ENCODE results near the gene WRNIP1. TPM values are rescaled to one million over a fixed set of nuclear protein-coding genes. Genes with fewer than 3 reads are reported as not detected.
A peak's percentile ranks its signal among the peaks of the same experiment; 100 is the strongest.

The WRNIP1 gene
- total and polyA plus RNA-seq, 2 of the 13 experiments (the other 11 are each of a cell fraction or from before 2014, with no cell fraction given): 77.7 to 90.3 TPM

DNA sequence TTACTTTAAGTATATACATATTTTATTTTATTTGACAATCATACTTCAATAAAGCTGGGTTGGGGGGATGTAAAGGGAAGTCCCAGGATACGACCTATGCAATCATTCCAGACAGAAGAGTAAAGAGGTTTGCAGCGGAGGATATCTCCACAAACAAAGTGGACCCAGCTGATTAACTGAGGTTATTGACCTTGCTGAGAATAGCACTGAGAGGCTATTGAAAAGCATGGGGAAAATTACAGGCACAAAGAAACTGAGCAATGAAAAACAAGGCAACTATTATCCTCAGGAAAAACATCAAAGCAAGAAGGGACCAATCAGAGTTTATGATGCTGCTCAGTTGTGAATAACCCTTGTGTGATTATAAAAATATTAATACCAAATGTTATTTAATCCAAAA is 43.8 kb downstream of the WRNIP1 start (continued):
- TF ChIP-seq EHMT2 (IDR thresholded peaks at IDR 0.05; ENCODE audit: borderline replicate concordance, low read depth, low read length) (no peak), ZFP41 (CRISPR knock-in tag; IDR thresholded peaks at IDR 0.05; ENCODE audit: borderline replicate concordance) (no peak), ZNF263 (CRISPR knock-in tag; IDR thresholded peaks at IDR 0.05) (no peak), ZNF17 (CRISPR knock-in tag; IDR thresholded peaks at IDR 0.05) (no peak), ZNF790 (CRISPR knock-in tag; IDR thresholded peaks at IDR 0.05; ENCODE audit: borderline replicate concordance) (no peak), NONO (IDR thresholded peaks at IDR 0.05) (no peak), NONO (CRISPR knock-in tag; conservative IDR thresholded peaks at IDR 0.05) (no peak), ZNF567 (CRISPR knock-in tag; IDR thresholded peaks at IDR 0.05; ENCODE audit: borderline replicate concordance) (no peak), ZMYM2 (CRISPR knock-in tag; IDR thresholded peaks at IDR 0.05) (no peak), SCMH1 (CRISPR knock-in tag; IDR thresholded peaks at IDR 0.05; ENCODE audit: borderline replicate concordance) (no peak), ZFP82 (CRISPR knock-in tag; IDR thresholded peaks at IDR 0.05; ENCODE audit: borderline replicate concordance) (no peak), NFYC (CRISPR knock-in tag; IDR thresholded peaks at IDR 0.05) (no peak), MED8 (CRISPR knock-in tag; IDR thresholded peaks at IDR 0.05; ENCODE audit: insufficient replicate concordance) (no peak), SETDB1 (CRISPR knock-in tag; IDR thresholded peaks at IDR 0.05; ENCODE audit: borderline replicate concordance) (no peak), IKZF4 (CRISPR knock-in tag; IDR thresholded peaks at IDR 0.05; ENCODE audit: borderline replicate concordance, low read depth, not compliant biosample characterization) (no peak), ZNF484 (CRISPR knock-in tag; IDR thresholded peaks at IDR 0.05; ENCODE audit: borderline replicate concordance, low read depth) (no peak), ZNF703 (CRISPR knock-in tag; IDR thresholded peaks at IDR 0.05; ENCODE audit: borderline replicate concordance) (no peak), EZH2 (conservative IDR thresholded peaks at IDR 0.05; ENCODE audit: low read depth, low read length) (no peak), ETV5 (CRISPR knock-in tag; IDR thresholded peaks at IDR 0.05; ENCODE audit: borderline replicate concordance) (peak; percentile 22; the same call in 1 of the 2 replicates), FLYWCH1 (CRISPR knock-in tag; IDR thresholded peaks at IDR 0.05) (no peak)
- TF ChIP-seq, protein P1, sequence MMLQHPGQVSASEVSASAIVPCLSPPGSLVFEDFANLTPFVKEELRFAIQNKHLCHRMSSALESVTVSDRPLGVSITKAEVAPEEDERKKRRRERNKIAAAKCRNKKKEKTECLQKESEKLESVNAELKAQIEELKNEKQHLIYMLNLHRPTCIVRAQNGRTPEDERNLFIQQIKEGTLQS (CRISPR knock-in tag; IDR thresholded peaks at IDR 0.05): no peak
- TF ChIP-seq, protein P2, sequence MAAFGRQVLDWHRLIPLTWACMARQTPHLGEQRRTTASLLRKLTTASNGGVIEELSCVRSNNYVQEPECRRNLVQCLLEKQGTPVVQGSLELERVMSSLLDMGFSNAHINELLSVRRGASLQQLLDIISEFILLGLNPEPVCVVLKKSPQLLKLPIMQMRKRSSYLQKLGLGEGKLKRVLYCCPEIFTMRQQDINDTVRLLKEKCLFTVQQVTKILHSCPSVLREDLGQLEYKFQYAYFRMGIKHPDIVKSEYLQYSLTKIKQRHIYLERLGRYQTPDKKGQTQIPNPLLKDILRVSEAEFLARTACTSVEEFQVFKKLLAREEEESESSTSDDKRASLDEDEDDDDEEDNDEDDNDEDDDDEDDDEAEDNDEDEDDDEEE (CRISPR knock-in tag; IDR thresholded peaks at IDR 0.05): no peak
- TF ChIP-seq, protein P3, sequence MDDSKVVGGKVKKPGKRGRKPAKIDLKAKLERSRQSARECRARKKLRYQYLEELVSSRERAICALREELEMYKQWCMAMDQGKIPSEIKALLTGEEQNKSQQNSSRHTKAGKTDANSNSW (CRISPR knock-in tag; IDR thresholded peaks at IDR 0.05; ENCODE audit: borderline replicate concordance): no peak
- TF ChIP-seq, protein P4, sequence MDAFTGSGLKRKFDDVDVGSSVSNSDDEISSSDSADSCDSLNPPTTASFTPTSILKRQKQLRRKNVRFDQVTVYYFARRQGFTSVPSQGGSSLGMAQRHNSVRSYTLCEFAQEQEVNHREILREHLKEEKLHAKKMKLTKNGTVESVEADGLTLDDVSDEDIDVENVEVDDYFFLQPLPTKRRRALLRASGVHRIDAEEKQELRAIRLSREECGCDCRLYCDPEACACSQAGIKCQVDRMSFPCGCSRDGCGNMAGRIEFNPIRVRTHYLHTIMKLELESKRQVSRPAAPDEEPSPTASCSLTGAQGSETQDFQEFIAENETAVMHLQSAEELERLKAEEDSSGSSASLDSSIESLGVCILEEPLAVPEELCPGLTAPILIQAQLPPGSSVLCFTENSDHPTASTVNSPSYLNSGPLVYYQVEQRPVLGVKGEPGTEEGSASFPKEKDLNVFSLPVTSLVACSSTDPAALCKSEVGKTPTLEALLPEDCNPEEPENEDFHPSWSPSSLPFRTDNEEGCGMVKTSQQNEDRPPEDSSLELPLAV (CRISPR knock-in tag; conservative IDR thresholded peaks at IDR 0.05; ENCODE audit: low read depth): no peak
- TF ChIP-seq, protein P5, sequence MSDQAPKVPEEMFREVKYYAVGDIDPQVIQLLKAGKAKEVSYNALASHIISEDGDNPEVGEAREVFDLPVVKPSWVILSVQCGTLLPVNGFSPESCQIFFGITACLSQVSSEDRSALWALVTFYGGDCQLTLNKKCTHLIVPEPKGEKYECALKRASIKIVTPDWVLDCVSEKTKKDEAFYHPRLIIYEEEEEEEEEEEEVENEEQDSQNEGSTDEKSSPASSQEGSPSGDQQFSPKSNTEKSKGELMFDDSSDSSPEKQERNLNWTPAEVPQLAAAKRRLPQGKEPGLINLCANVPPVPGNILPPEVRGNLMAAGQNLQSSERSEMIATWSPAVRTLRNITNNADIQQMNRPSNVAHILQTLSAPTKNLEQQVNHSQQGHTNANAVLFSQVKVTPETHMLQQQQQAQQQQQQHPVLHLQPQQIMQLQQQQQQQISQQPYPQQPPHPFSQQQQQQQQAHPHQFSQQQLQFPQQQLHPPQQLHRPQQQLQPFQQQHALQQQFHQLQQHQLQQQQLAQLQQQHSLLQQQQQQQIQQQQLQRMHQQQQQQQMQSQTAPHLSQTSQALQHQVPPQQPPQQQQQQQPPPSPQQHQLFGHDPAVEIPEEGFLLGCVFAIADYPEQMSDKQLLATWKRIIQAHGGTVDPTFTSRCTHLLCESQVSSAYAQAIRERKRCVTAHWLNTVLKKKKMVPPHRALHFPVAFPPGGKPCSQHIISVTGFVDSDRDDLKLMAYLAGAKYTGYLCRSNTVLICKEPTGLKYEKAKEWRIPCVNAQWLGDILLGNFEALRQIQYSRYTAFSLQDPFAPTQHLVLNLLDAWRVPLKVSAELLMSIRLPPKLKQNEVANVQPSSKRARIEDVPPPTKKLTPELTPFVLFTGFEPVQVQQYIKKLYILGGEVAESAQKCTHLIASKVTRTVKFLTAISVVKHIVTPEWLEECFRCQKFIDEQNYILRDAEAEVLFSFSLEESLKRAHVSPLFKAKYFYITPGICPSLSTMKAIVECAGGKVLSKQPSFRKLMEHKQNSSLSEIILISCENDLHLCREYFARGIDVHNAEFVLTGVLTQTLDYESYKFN (CRISPR knock-in tag; conservative IDR thresholded peaks at IDR 0.05): no peak; the same call in 1 of the 2 replicates

All from HepG2 (cell line).